ENCODE results near the gene DLGAP4.
A peak's percentile ranks its signal among the peaks of the same experiment; 100 is the strongest.
"Not testable (repeated sequence)": the region's sequence is repeated elsewhere in the genome, so short reads cannot be mapped to it uniquely, and the experiment has no call there.

The DLGAP4 gene

DNA sequence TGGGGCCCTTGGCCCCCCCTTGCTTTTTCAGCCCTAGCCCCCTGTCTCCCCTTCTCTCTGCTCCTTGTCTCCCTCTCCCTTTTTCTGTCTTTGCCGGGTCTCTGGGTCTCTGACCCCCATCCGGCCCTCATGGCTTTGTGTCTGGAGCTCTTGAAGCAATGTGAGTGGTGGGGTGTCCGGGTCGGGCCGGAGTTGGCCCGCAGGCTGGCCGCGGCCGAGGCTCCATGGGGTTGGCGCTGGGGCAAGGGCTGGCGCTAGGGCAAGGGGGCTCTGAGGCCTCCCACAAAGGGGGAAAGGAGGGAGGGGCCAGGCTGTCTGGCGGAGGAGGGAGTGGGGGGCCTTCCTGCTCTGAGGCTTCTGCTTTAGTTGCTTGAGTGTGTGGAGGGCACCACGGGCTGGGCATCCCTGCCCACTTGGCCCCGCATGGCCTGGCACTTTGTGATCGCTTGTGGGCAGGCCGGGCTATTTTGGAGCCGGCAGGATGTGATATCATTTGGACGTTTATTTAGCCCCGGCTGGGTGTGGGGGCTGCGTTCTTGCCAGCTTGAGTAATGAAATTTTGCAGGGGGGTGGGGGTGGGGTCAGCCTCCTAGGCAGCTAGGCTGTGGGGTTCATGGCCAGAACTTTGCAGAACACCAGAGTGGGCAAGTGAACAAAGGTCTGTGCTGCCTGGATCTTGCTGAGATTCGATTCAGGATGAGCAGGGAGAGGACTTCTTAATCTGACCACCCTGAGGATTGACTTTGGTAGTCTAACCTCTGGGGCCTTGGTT is 156.5 kb downstream of the DLGAP4 start:
- peak; percentile 92 for TF ChIP-seq POLR2A (IDR thresholded peaks at IDR 0.05; ENCODE audit: low read depth, low read length)
- DNase-seq (ENCODE audit: insufficient read length, low spot score) (no peak), FAIRE-seq (no peak)

DNA sequence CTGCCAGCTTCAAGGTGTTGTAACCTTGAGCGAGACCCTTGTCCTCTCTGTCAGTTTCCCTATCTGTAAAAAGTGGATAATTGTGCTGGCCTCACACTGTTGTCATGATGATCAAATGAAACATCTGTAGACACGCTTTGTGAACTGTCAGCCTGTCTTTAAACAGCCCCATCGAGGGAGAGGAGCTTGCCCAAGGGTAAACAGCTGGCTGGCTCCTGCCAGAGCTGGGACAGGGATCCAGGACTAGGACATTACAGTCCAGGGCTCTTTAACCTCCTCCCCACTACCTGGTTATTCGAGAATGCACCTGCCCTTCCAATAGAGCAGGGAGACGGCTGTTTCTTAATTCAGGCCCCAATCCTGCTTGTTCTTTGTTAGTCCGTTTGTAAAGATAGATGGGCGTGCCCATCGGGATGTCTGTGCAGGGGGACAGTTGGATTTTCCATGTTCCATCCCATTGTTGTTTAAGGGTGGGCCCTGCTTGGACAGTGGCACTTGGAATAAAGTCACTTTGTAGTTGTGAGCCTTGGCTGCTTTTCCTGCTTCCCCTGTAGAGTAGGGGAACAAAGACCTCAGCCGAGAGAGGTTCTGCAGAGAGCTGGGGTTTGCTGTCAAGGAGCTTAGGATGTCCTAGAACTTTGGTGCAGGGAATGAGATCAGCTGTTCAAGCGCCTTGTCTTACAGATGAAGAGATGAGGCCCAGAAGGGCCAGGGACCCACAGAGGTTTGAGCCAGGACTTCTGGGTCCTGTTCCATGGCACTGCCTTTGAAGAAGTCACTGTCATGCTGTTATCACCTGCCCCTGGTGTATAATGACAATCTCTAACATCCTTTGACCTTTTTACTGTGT is 157.3 kb downstream of the DLGAP4 start:
- FAIRE-seq (no peak), DNase-seq (ENCODE audit: insufficient read length, low spot score) (no peak)
- TF ChIP-seq POLR2A (IDR thresholded peaks at IDR 0.05; ENCODE audit: low read depth, low read length): no peak

DNA sequence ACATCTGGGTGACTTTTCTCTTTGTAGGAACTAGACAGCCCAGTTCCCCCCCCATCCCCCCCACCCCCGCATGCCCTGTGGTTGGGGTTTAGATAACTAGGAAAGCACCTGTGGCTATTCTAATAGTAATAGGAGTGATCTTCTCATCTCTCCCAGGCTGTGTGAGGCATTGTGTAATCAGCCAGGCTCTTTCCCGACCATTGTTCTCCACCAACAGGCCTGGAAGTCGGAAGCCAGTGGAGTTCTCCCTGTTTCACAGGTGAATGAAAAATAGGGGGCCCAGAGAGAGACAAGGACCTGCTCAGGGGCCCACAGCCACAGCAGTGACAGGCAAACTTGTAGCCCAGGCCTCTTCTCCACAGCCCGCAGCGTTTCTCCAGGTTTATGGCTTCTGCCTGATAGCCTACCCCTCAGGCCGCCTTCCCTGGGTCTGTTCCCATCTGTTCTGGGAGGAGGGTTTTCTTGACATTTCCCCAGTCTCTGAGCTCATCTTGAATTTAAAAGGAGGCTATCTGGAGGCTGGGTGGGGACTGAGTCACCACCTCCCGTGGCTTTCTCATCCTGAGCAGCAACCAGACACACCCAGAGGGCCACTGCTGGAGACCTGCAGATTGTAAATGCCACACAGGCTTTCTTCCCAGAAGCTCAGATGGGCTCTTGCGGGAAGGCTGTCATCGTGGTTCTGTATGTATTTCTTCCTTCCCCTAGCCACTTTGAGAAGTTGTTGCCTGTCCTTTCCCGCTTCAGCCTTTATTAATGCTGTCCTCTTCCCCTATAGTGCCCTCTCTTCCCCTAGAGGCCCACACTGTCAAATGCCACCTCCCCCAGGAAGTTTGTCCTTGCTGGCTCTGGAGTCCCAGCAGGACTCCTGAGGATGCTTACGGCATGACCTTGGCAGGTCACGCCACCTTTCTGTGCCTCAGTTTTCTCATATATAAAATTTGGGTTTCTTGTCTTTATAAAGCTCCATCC is 159.3 kb downstream of the DLGAP4 start:
- DNase-seq (ENCODE audit: insufficient read length, low spot score) (peak; percentile 98), FAIRE-seq (no peak)
- peak; percentile 43; the same call in 1 of the 2 replicates for TF ChIP-seq POLR2A (IDR thresholded peaks at IDR 0.05; ENCODE audit: low read depth, low read length)

DNA sequence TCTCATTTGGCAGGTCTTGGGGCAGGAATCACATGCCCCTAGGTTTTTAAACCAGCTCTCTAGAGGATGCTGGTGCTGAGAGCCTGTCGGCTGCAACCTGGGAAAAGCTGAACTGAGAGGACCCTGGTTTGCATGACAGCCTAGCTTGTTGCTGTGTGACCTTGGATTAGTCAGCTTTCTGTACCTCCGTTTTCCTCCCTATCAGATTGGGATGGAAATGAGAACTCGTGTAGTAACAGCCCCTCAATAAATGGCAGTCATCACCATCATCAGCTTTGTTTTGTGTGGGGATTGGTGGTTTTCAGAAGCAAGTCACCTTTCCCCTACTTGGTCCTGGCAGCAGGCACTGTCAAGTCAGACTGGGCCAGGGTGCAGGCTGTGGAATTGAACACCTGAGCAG is 159.9 kb downstream of the DLGAP4 start:
- FAIRE-seq: no peak
- no peak for DNase-seq (ENCODE audit: insufficient read length, low spot score)
- TF ChIP-seq POLR2A (IDR thresholded peaks at IDR 0.05; ENCODE audit: low read depth, low read length): no peak

DNA sequence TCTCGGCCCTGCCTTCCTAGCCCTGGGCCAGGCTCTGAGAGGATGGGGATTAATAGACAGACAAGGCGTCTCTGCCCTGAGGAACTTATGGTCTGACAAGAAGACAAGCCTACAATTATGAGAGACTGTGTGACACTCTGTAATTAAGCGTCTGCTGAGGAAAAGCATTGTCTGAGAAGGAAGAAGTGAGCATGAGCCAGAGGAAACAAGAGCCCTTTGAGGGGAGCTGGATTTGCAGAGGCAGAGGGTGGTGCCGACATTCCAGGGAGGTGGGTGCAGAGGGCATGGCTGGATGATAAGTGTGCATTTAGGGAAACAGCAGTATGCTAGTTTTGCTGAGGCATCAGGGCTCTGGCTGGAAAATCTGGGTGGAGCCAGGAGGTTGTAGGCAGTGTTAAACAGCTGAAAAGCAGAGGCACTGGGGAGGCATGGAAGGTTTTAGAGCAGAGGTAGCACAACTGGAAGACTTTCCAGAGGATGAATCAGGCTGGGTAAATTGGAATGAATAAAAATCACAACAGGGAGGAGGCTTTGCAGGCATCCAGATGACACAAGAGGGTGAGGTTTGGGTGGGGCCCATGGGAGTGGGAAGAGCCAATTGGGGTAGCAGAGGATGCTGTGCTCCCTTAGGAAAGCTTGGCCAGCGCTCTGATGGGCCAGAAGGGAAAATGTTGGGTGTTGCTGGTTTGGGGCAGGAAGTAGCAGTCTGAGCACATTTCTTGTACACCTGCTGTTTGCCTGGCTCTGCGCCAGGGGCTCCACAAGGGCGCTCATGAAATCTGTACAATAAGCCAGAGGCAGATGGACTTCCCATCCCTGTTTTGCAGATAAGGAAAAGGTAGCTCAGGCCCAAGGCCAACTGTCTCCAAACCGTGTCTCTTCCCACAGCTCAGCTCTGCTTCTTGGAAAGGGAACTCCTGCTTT is 161.2 kb downstream of the DLGAP4 start:
- FAIRE-seq: no peak
- DNase-seq (ENCODE audit: insufficient read length, low spot score): peak; percentile 70
- no peak for TF ChIP-seq POLR2A (IDR thresholded peaks at IDR 0.05; ENCODE audit: low read depth, low read length)

DNA sequence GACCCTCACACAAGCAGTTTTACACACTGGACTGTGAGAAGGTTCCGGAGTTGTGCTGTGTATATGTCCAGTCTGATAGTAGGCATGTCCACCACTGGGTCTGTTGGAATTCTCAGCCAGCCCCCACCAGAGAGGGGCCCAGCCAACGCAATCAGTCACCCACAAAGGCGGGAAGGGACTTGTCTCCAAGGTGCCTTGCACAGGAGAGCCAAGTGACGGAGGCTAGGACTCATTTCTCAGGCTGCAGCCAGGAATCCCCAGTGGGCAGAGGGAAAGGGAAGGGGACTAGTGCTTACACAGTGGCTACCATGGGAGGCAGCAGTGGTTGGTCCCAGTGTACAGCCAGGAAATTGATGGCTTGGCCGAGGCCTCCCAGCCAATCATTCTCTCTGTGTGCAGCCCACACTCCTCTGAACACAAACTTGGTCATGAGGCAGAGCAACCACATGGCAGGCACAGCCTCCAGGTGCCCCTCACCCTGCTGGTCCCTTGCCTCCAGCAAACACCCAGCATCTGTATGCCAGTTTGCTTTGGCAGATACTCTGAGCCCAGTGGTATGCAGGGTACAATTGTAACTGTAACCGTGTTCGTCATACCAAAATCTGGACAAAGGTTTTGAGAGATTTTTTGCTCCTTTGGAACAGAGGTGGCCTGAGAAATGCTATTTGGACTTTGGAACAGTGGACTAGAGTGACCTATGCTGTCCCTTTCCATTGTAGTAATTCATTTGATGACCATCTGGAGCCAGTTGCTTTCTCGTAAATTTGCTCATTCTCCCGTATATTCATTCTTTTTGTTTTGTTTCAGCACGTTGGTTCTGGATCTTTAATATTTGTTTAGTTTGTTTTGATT is 162.2 kb downstream of the DLGAP4 start:
- no peak for DNase-seq (ENCODE audit: insufficient read length, low spot score)
- FAIRE-seq: no peak
- no peak for TF ChIP-seq POLR2A (IDR thresholded peaks at IDR 0.05; ENCODE audit: low read depth, low read length)

DNA sequence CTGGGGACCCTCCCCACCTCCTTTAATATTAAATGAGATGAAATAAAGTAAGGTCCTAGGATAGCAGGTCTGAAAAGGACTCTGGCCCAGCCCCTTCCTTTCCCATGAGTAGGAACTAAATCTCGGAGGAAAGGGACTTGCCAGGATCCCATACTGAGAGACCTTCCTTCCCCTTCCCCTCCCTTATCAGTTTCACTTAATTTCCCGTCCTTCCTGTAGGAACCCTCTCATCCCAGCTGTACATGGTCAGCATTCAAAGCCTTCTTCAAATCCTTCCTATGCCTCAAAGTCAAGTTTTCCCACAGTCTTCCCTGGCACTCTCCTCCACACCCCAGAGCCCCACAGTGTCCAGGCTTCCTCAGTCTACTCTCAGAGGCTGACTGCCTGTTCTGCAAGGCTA is 163.8 kb downstream of the DLGAP4 start:
- no peak for TF ChIP-seq POLR2A (IDR thresholded peaks at IDR 0.05; ENCODE audit: low read depth, low read length)
- DNase-seq (ENCODE audit: insufficient read length, low spot score) (no peak), FAIRE-seq (no peak)

DNA sequence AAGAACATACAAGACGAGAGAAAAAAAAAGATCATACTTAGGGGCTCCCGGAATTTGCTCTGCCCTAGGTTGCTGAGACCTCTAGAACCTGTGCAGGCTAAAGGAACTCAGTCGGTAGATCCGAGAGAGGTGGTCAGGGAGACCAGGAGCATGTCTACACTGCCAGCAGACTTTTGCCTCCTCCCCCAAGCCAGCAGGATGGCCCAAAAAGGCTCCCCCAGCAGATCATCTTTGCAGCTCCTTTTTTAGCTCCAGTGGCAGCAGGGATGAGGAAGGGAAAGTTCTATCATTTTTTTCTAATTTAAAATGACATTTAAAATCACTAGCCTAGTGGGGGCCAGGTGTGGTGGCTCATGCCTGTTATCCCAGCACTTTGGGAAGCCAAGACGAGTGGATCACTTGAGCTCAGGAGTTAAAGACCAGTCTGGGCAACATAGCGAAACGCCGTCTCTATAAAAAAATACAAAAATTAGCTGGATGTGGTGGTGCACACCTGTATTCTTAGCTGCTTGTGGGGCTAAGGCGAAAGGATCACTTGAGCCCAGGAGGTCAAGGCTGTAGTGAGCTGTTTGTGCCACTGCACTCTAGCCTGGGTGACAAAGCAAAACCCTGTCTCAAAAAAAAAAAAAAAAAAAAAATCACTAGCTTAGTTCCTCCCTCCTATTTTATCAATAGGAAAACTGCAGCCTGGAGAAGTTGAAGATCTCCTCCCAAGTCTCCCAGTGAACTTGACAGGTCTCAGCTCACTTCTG is 165.9 kb downstream of the DLGAP4 start:
- TF ChIP-seq POLR2A (IDR thresholded peaks at IDR 0.05; ENCODE audit: low read depth, low read length): no peak
- no peak for DNase-seq (ENCODE audit: insufficient read length, low spot score)
- no peak for FAIRE-seq

DNA sequence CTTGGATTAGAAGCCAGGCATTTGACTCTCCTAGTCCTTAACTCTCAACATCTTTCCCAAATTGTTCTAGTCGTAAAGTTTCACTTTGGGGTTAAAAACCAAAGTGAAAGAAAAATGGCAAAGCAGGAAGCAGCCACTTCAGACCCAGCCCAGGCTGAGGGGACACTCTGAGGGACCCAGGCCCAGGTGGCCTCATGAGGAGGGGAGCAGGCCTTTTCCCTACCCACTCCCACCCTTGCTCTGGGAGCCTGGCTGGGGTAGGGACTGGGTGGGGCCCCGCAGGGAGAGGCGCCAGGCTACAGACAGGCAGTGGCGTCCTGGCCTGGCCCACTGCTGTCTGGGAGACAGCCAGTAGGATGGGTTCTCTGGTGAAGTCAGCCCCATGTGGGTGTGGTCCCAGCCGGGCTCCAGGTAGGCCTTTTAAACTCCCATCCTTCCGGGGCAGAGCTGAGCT is 166.5 kb downstream of the DLGAP4 start:
- TF ChIP-seq POLR2A (IDR thresholded peaks at IDR 0.05; ENCODE audit: low read depth, low read length): no peak
- DNase-seq (ENCODE audit: insufficient read length, low spot score) (peak; percentile 71), FAIRE-seq (no peak)

DNA sequence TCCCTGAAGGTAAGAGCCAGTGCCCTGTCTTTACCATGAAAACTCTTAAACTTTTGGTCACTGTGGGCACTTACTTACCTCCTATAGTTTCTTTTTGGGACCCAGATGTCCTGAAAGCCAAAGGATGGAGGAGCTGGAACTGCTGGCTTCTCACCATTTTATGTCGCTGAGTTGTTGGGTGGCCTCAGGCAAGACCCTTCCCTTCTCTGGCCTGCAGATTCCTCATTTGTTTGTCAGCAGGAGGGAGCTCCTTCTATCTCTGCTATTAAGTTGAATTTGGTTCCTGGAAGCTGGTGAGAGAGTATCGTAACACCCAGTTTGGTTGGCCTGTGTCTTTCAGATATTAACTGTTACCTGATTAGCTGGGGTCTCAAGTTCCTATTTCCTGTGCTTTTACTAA is 167.0 kb downstream of the DLGAP4 start:
- FAIRE-seq: no peak
- no peak for TF ChIP-seq POLR2A (IDR thresholded peaks at IDR 0.05; ENCODE audit: low read depth, low read length)

DNA sequence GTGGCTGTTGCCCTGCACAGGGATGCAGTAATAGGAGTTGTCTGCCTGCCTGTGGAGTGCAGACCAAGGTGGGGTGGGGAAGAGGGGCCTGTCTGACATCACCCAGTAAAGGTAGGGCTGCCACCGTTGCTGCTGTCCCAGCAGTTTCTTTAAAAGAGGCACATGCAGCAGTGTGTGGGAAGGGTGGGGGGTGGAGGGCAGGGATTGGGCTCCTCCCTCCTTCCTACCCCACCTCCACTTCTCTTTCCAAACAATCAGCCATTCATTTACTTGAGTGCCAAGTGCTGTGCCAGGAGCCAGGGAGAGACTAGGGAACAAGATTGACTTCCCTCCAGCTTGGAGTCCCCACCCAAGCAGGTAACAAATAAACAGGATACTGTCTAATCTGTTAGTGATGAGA is 168.4 kb downstream of the DLGAP4 start:
- TF ChIP-seq POLR2A (IDR thresholded peaks at IDR 0.05; ENCODE audit: low read depth, low read length): no peak
- DNase-seq (ENCODE audit: insufficient read length, low spot score): no peak
- FAIRE-seq: no peak

More for the DNA sequence above, 167.0 kb downstream of the DLGAP4 start:
- DNase-seq (ENCODE audit: insufficient read length, low spot score): no peak

DNA sequence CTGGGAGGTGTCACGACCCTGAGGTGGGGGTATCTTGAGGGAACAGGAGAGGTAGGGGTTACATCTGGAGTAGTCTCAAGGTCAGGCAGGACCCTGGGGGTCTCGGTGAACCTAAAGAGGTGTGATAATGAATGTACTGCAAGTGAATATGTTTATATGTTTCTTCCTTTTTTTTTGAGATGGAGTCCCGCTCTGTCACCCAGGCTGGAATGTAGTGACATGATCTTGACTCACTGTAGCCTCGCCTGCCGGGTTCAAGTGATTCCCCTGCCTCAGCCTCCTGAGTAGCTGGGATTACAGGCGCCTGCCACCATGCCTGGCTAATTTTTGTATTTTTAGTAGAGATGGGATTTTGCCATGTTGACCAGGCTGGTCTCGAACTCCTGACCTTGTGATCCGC is 168.9 kb downstream of the DLGAP4 start:
- not testable (repeated sequence) for FAIRE-seq; DNase-seq (ENCODE audit: insufficient read length, low spot score)
